T-helper 2 cell (primary cell): ENCODE results near the gene HDAC9.

Experiments
- DNase-seq, 5 experiments: peaks; one replicate each; pipeline versions ENCODE4 v3.0.0 to v3.0.0-alpha.2; 2012 to 2022

The HDAC9 gene

GRCh38 chr7:18526368-18526878 lies 30.9 kb downstream of the HDAC9 start:
- DNase-seq = no peak

GRCh38 chr7:18529239-18529638 lies 33.7 kb downstream of the HDAC9 start:
- no peak for DNase-seq

- DNase-seq = no peak
Measured at GRCh38 chr7:18530224-18531179, 35.0 kb downstream of the HDAC9 start.

- DNase-seq = no peak
Measured at GRCh38 chr7:18531539-18531938, 36.0 kb downstream of the HDAC9 start.

GRCh38 chr7:18532813-18533212 lies 37.3 kb downstream of the HDAC9 start:
- no peak for DNase-seq

GRCh38 chr7:18534481-18534880 lies 38.9 kb downstream of the HDAC9 start:
- DNase-seq = no peak

GRCh38 chr7:18535810-18536415 lies 40.4 kb downstream of the HDAC9 start:
- DNase-seq = no peak

- no peak for DNase-seq
Measured at GRCh38 chr7:18536486-18536885, 40.9 kb downstream of the HDAC9 start.

GRCh38 chr7:18538554-18539250 lies 43.2 kb downstream of the HDAC9 start:
- no peak for DNase-seq

GRCh38 chr7:18540396-18540795 lies 44.8 kb downstream of the HDAC9 start:
- DNase-seq = no peak

GRCh38 chr7:18541181-18541870 lies 45.8 kb downstream of the HDAC9 start:
- no peak for DNase-seq

GRCh38 chr7:18541871-18542212 lies 46.3 kb downstream of the HDAC9 start:
- DNase-seq = no peak

GRCh38 chr7:18546576-18546975 lies 51.0 kb downstream of the HDAC9 start:
- DNase-seq = no peak

- no peak for DNase-seq
Measured at GRCh38 chr7:18547509-18548187, 52.1 kb downstream of the HDAC9 start.

- no peak for DNase-seq
Measured at GRCh38 chr7:18548534-18548933, 53.0 kb downstream of the HDAC9 start.

GRCh38 chr7:18550574-18550973 lies 55.0 kb downstream of the HDAC9 start:
- DNase-seq = no peak

GRCh38 chr7:18552316-18552916 lies 56.9 kb downstream of the HDAC9 start:
- DNase-seq = no peak

GRCh38 chr7:18552943-18553604 lies 57.5 kb downstream of the HDAC9 start:
- DNase-seq = no peak

- DNase-seq = no peak
Measured at GRCh38 chr7:18553605-18554003, 58.1 kb downstream of the HDAC9 start.

- no peak for DNase-seq
Measured at GRCh38 chr7:18555120-18555519, 59.6 kb downstream of the HDAC9 start.

- no peak for DNase-seq
Measured at GRCh38 chr7:18555968-18556367, 60.4 kb downstream of the HDAC9 start.
